ENCODE results near the gene ZDHHC17. TPM values are rescaled to one million over a fixed set of nuclear protein-coding genes. Genes with fewer than 3 reads are reported as not detected.
"Not testable (repeated sequence)": the region's sequence is repeated elsewhere in the genome, so short reads cannot be mapped to it uniquely, and the experiment has no call there.

ZDHHC17 gene
- total RNA-seq, 1 donor from 2014 or later = 23.6 TPM

- DNase-seq (ENCODE audit: low read depth) = peak; percentile 43
- no peak overlapping the region for H3K4me3 ChIP-seq (ENCODE audit: low read depth, low read length)
- TF ChIP-seq CTCF (conservative IDR thresholded peaks at IDR 0.05; ENCODE audit: low read depth, low read length) = no peak
Measured at GRCh38 chr12:76720068-76720467, 43.8 kb upstream of the ZDHHC17 start.

GRCh38 chr12:76726626-76727025, 37.3 kb upstream of the ZDHHC17 start:
- TF ChIP-seq CTCF (conservative IDR thresholded peaks at IDR 0.05; ENCODE audit: low read depth, low read length) = no peak
- DNase-seq (ENCODE audit: low read depth) = no peak
- no peak overlapping the region for H3K4me3 ChIP-seq (ENCODE audit: low read depth, low read length)

- not testable (repeated sequence) for H3K4me3 ChIP-seq (ENCODE audit: low read depth, low read length)
Measured at GRCh38 chr12:76732188-76732587, 31.7 kb upstream of the ZDHHC17 start.

GRCh38 chr12:76737689-76738088, 26.2 kb upstream of the ZDHHC17 start:
- not testable (repeated sequence) for DNase-seq (ENCODE audit: low read depth); H3K4me3 ChIP-seq (ENCODE audit: low read depth, low read length)

More at GRCh38 chr12:76732188-76732587, 31.7 kb upstream of the ZDHHC17 start:
- DNase-seq (ENCODE audit: low read depth) = not testable (repeated sequence)

- no peak for DNase-seq (ENCODE audit: low read depth)
- no peak overlapping the region for H3K4me3 ChIP-seq (ENCODE audit: low read depth, low read length)
Measured at GRCh38 chr12:76738824-76739579, 24.9 kb upstream of the ZDHHC17 start.

GRCh38 chr12:76739896-76740295, 24.0 kb upstream of the ZDHHC17 start:
- DNase-seq (ENCODE audit: low read depth) = no peak
- no peak for TF ChIP-seq CTCF (conservative IDR thresholded peaks at IDR 0.05; ENCODE audit: low read depth, low read length)
- no peak overlapping the region for H3K4me3 ChIP-seq (ENCODE audit: low read depth, low read length)

More at GRCh38 chr12:76738824-76739579, 24.9 kb upstream of the ZDHHC17 start:
- no peak for TF ChIP-seq CTCF (conservative IDR thresholded peaks at IDR 0.05; ENCODE audit: low read depth, low read length)

GRCh38 chr12:76740501-76740900, 23.4 kb upstream of the ZDHHC17 start:
- no peak overlapping the region for H3K4me3 ChIP-seq (ENCODE audit: low read depth, low read length)
- DNase-seq (ENCODE audit: low read depth) = no peak
- no peak for TF ChIP-seq CTCF (conservative IDR thresholded peaks at IDR 0.05; ENCODE audit: low read depth, low read length)

GRCh38 chr12:76745343-76745742, 18.6 kb upstream of the ZDHHC17 start:
- no peak for DNase-seq (ENCODE audit: low read depth)
- no peak for TF ChIP-seq CTCF (conservative IDR thresholded peaks at IDR 0.05; ENCODE audit: low read depth, low read length)
- no peak overlapping the region for H3K4me3 ChIP-seq (ENCODE audit: low read depth, low read length)

Data from epithelial cell of proximal tubule (primary cell).